T-cell (primary cell): ENCODE measurements around the gene RUFY4. TPM values are rescaled to one million over a fixed set of nuclear protein-coding genes. Genes with fewer than 3 reads are reported as not detected.
A peak's percentile ranks its signal among the peaks of the same experiment; 100 is the strongest.
"Not testable (repeated sequence)": the region's sequence is repeated elsewhere in the genome, so short reads cannot be mapped to it uniquely, and the experiment has no call there.

Experiments used
- ATAC-seq, 4 experiments: fragments of 200-7000 bp in 3 of 4; fragments of 150-1000 bp in 1 of 4; cut with Tn5 transposase; replicated peaks in 1 of 4; 1 replicate in 3 of 4; 2 replicates in 1 of 4; pipeline ENCODE4 v1.10.0; 2021; ENCODE audit warnings: moderate library complexity in 3 of 4, mild to moderate bottlenecking in 2 of 4, moderate number of reproducible peaks in 1 of 4
- CTCF ChIA-PET, 2 donors: fragments of 300-600 bp; sonication (Branson Sonifier 250); formaldehyde crosslinking; loops; one replicate each; lab custom pipeline; 2022; ENCODE audit warnings: antibody characterized with exemption in 2 of 2; lab: Charles Lee
- POLR2A ChIA-PET, 2 donors: fragments of 300-600 bp; sonication (Branson Sonifier 250); formaldehyde crosslinking; loops; one replicate each; lab custom pipeline; 2022; ENCODE audit warnings: antibody characterized with exemption in 2 of 2; lab: Charles Lee
- DNase-seq, 35 experiments: peaks; one replicate each; pipeline versions ENCODE4 v3.0.0 to v3.0.0-alpha.2; 2013 to 2023
- H3K27ac ChIP-seq: one replicate; pipeline ENCODE4 v1.5.1; 2013; ENCODE audit warnings: low read length
- H3K27me3 ChIP-seq, 2 experiments: replicated peaks in 1 of 2; 1 replicate in 1 of 2; 2 replicates in 1 of 2; pipeline versions ENCODE4 v1.6.1 to v1.7.0; 2013; ENCODE audit warnings: low read length in 1 of 2, mixed read lengths in 1 of 2; ENCODE audit not compliant: control insufficient read depth in 2 of 2, insufficient read depth in 2 of 2; ENCODE audit errors: extremely low read depth in 1 of 2
- H3K36me3 ChIP-seq, 2 donors: 1 replicate in 1 of 2; 2 replicates in 1 of 2; pipeline versions ENCODE4 v1.6.1 to v1.7.0; 2013; ENCODE audit warnings: low read length in 1 of 2; ENCODE audit not compliant: control insufficient read depth in 2 of 2, insufficient read depth in 1 of 2; ENCODE audit errors: extremely low read depth in 1 of 2
- H3K4me1 ChIP-seq, 2 experiments: 1 replicate in 1 of 2; 2 replicates in 1 of 2; pipeline versions ENCODE4 v1.6.1 to v1.7.0; 2013; ENCODE audit warnings: low read length in 2 of 2, mixed read lengths in 1 of 2; ENCODE audit not compliant: insufficient read depth in 2 of 2, control insufficient read depth in 1 of 2; ENCODE audit errors: extremely low read depth in 1 of 2
- H3K4me3 ChIP-seq, 2 donors: 1 replicate in 1 of 2; 2 replicates in 1 of 2; pipeline versions ENCODE4 v1.5.1 to v1.7.0; 2013; ENCODE audit warnings: mild to moderate bottlenecking in 2 of 2, low read length in 1 of 2, moderate library complexity in 1 of 2; ENCODE audit not compliant: control insufficient read depth in 1 of 2; ENCODE audit errors: extremely low read depth in 1 of 2
- H3K9me3 ChIP-seq: 2 replicates; pipeline ENCODE4 v1.7.0; 2013
- H3K27ac Mint-ChIP-seq, 2 donors: one replicate each; pipeline ENCODE4 v1.8.0; 2020 to 2021; ENCODE audit warnings: mild to moderate bottlenecking in 2 of 2, mixed read lengths in 2 of 2
- H3K27me3 Mint-ChIP-seq, 2 donors: one replicate each; pipeline ENCODE4 v1.8.0; 2021 to 2022; ENCODE audit warnings: mixed read lengths in 2 of 2
- H3K36me3 Mint-ChIP-seq: one replicate; pipeline ENCODE4 v1.8.0; 2021; ENCODE audit warnings: mixed read lengths
- H3K4me1 Mint-ChIP-seq, 3 donors: one replicate each; pipeline ENCODE4 v1.8.0; 2020 to 2022; ENCODE audit warnings: mixed read lengths in 3 of 3, mild to moderate bottlenecking in 1 of 3
- H3K4me3 Mint-ChIP-seq, 3 donors: one replicate each; pipeline ENCODE4 v1.8.0; 2020 to 2022; ENCODE audit warnings: mild to moderate bottlenecking in 3 of 3, mixed read lengths in 3 of 3, moderate library complexity in 3 of 3
- H3K9me3 Mint-ChIP-seq, 3 donors: one replicate each; pipeline ENCODE4 v1.8.0; 2020 to 2022; ENCODE audit warnings: mixed read lengths in 3 of 3
- WGBS: methylation state at CpG from one replicate; pipeline ENCODE4 v1.1.5; 2013; ENCODE audit warnings: missing lambda C conversion rate; ENCODE audit not compliant: insufficient coverage; 5-methylcytosine and 5-hydroxymethylcytosine counted together
- total RNA-seq, 35 experiments: library from RNA in 6 of 35; stranded (reverse) in 6 of 35; fragments of 120-200 nt in 1 of 35; gene quantifications; one replicate each; pipeline versions ENCODE4 v1.2.1 to v1.2.4 and lab custom pipeline; 2013 to 2026

Gene RUFY4
- total RNA-seq, 5 donors from 2014 or later (not counting 1 experiment from before 2014, with no cell fraction given) = 0.18 to 1.0 (median 0.65) TPM

DNA sequence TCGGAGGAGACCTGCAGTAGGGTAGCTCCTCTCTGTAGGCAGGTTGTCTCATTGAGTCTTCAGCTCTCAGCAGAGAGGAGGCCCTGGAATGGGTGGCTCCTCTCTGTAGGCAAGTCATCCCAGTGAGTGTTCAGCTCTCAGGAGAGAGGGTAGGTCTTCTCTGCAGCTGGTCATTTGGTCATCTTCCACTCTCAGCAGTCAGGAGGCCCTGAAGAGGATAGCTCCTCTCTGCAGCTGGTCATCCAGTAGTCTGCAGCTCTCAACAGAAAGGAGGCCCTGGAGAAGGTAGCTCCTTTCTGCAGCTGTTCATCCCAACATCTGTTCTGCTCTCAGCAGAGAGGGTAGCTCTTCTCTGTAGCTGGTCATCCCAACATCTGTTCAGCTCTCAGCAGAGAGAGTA lies 26.0 kb upstream of the RUFY4 start:
- Mint-ChIP-seq H3K36me3 (no peaks in the 10 kb centered on the region), H3K9me3 (no peaks in the 10 kb centered on the region), H3K27me3 (peaks cover 25 to 32% of the 10 kb centered on the region in 2 donors), H3K4me1 (peaks cover 6 to 14% (median 13%) of the 10 kb centered on the region in 3 donors), H3K27ac (no peak overlapping the region), H3K4me3 (no peak overlapping the region)
- no peak overlapping the region for H3K4me3 ChIP-seq
- no peak for ATAC-seq
- H3K4me1 ChIP-seq = no peaks in the 10 kb centered on the region
- H3K27ac ChIP-seq = no peak overlapping the region
- 89% methylated on average over 1 of the region's 1 CpG for WGBS
- CTCF ChIA-PET = interaction anchor here in 1 of 2 donors (0.6 to 0.8 kb wide), 2 partner anchors 9 to 10 kb away, joined by 3 to 4 read pairs; no protein-coding TSS in a partner anchor
- H3K9me3 ChIP-seq = no peaks in the 10 kb centered on the region
- H3K36me3 ChIP-seq = no peaks in the 10 kb centered on the region
- no peak for DNase-seq
- H3K27me3 ChIP-seq = peaks cover 0 to 17% of the 10 kb centered on the region in 2 experiments
- POLR2A ChIA-PET = no interaction called here

GRCh38 chr2:218043701-218044109 lies 25.3 kb upstream of the RUFY4 start:
- H3K27ac ChIP-seq = no peak overlapping the region
- H3K36me3 ChIP-seq = no peaks in the 10 kb centered on the region
- peaks cover 26 to 36% of the 10 kb centered on the region in 2 donors for H3K27me3 Mint-ChIP-seq
- no peaks in the 10 kb centered on the region for H3K36me3 Mint-ChIP-seq
- H3K4me1 ChIP-seq = no peaks in the 10 kb centered on the region
- H3K4me3 ChIP-seq = no peak overlapping the region
- H3K9me3 Mint-ChIP-seq = peaks cover 0 to under 1% (median under 1%) of the 10 kb centered on the region in 3 donors
- H3K4me3 Mint-ChIP-seq = no peak overlapping the region
- DNase-seq (peak in 1 of 35 experiments; percentile 6), ATAC-seq (no peak)
- H3K9me3 ChIP-seq = no peaks in the 10 kb centered on the region
- H3K27ac Mint-ChIP-seq = no peak overlapping the region
- CTCF ChIA-PET = no interaction called here
- POLR2A ChIA-PET = interaction anchor here in 1 of 2 donors (0.6 kb wide), 1 partner anchor 115 kb away, joined by 4 read pairs; no protein-coding TSS in a partner anchor
- 84% methylated on average over 5 of the region's 5 CpGs for WGBS
- H3K27me3 ChIP-seq = peaks cover 0 to 17% of the 10 kb centered on the region in 2 experiments
- H3K4me1 Mint-ChIP-seq = peaks cover 6 to 13% (median 12%) of the 10 kb centered on the region in 3 donors

DNA sequence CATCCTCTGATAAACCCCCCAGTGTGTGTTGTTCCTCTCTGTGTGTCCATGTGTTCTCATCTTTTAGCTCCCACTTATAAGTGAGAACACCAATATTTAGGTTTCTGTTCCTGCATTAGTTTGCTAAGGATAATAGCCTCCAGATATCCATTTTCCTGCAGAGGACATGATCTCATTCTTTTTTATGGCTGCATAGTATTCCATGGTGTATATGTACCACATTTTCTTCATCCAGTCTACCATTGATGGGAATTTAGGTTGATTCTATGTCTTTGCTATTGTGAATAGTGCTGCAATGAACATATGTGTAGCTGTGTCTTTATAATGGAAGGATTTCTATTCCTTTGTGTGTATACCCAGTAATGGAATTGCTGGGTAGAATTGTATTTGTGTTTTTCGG lies 24.5 kb upstream of the RUFY4 start:
- CTCF ChIA-PET, H3K27ac ChIP-seq, H3K9me3 ChIP-seq: not testable (repeated sequence)

GRCh38 chr2:218046238-218046637 lies 22.8 kb upstream of the RUFY4 start:
- H3K27ac Mint-ChIP-seq = no peak overlapping the region
- ATAC-seq = no peak

More for the DNA sequence above, 24.5 kb upstream of the RUFY4 start:
- H3K27me3 Mint-ChIP-seq = peaks cover 25 to 30% of the 10 kb centered on the region in 2 donors
- no CpG with 5 or more reads among the region's 1 CpG for WGBS
- not testable (repeated sequence) for ATAC-seq, H3K4me1 Mint-ChIP-seq, H3K27ac Mint-ChIP-seq, H3K4me3 Mint-ChIP-seq, H3K4me1 ChIP-seq, H3K9me3 Mint-ChIP-seq, H3K4me3 ChIP-seq, H3K36me3 Mint-ChIP-seq, DNase-seq, H3K36me3 ChIP-seq
- POLR2A ChIA-PET = interaction anchor here in 1 of 2 donors (0.6 kb wide), 1 partner anchor 116 kb away, joined by 4 read pairs; no protein-coding TSS in a partner anchor
- H3K27me3 ChIP-seq = peaks cover 0 to 15% of the 10 kb centered on the region in 2 experiments

DNA sequence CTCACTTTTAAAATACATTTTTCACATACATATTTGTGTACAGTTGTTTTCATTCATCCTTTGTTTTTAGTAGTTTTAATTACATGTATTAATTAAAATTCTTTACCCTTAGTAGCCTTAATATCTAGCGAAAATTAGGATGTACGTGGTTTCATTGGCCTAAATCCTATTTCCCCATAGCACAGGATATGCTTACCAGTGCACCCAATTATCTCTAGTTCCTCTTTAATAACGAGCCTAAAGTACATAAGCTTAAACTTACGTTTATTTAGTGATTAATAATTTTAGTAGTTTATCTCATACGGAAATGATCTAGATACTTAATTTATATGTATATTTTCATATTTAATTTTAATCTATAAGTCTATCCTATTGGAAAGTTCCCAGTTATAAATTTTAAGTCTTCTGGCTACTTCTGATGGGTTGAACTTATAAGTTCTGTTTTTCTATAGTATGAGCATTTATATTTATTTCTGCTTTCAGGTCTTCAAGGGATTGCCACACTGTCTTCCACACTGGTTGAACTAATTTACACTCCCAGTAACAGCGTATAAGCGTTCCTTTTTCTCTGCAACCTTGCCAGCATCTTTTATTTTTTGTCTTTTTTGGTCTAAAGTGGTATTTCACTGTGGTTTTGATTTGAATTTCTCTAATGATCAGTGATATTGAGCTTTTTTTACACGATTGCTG lies 21.4 kb upstream of the RUFY4 start:
- no peaks in the 10 kb centered on the region for H3K9me3 ChIP-seq
- no peak overlapping the region for H3K4me3 ChIP-seq
- no peak overlapping the region for H3K27ac ChIP-seq
- ATAC-seq = no peak
- no peak for DNase-seq
- H3K4me1 ChIP-seq = no peaks in the 10 kb centered on the region
- H3K27ac Mint-ChIP-seq = no peak overlapping the region
- peaks cover 13 to 18% (median 13%) of the 10 kb centered on the region in 3 donors for H3K9me3 Mint-ChIP-seq
- peaks cover 0 to 17% of the 10 kb centered on the region in 2 experiments for H3K27me3 ChIP-seq
- ChIA-PET POLR2A (interaction anchor here in 1 of 2 donors (0.5 kb wide), 1 partner anchor 256 kb away, joined by 4 read pairs; no protein-coding TSS in a partner anchor), CTCF (interaction anchor here in 1 of 2 donors (0.6 kb wide), 1 partner anchor 206 kb away, joined by 5 read pairs; no protein-coding TSS in a partner anchor)
- H3K4me1 Mint-ChIP-seq = no peaks in the 10 kb centered on the region
- H3K27me3 Mint-ChIP-seq = peaks cover 16 to 24% of the 10 kb centered on the region in 2 donors
- H3K4me3 Mint-ChIP-seq = no peak overlapping the region
- no peaks in the 10 kb centered on the region for H3K36me3 ChIP-seq
- H3K36me3 Mint-ChIP-seq = peaks cover 3% of the 10 kb centered on the region
- 50% methylated on average over 1 of the region's 8 CpGs for WGBS

More at GRCh38 chr2:218046238-218046637, 22.8 kb upstream of the RUFY4 start:
- Mint-ChIP-seq H3K9me3 (peaks cover 8 to 18% (median 13%) of the 10 kb centered on the region in 3 donors), H3K27me3 (peaks cover 16 to 29% of the 10 kb centered on the region in 2 donors), H3K4me3 (no peak overlapping the region), H3K4me1 (peaks cover 1 to 5% (median 4%) of the 10 kb centered on the region in 3 donors), H3K36me3 (no peaks in the 10 kb centered on the region)
- Histone ChIP-seq H3K9me3 (no peaks in the 10 kb centered on the region), H3K27ac (no peak overlapping the region), H3K4me1 (no peaks in the 10 kb centered on the region), H3K4me3 (no peak overlapping the region), H3K27me3 (peaks cover 0 to 17% of the 10 kb centered on the region in 2 experiments), H3K36me3 (no peaks in the 10 kb centered on the region)
- CTCF ChIA-PET = no interaction called here
- POLR2A ChIA-PET = no interaction called here
- WGBS = 85% methylated on average over 3 of the region's 4 CpGs
- no peak for DNase-seq

DNA sequence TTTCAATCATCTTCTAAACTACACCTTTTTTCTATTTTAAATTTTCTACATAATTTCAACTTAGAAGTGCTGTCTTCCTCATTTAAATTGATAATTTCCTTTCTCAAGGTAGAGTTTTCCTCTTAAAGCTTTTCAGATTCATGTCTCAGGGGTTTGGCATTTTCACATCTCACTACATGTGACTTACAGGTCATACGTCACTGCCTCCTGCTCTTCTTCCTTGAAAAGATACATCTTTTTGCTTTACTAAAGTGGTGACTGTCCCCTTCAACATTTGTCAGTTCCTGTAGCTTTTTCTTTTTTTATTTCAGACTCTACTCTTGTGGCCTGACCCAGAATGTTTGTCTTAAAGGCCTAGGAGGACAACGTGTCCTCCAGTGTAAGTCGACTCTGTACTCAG lies 17.1 kb upstream of the RUFY4 start:
- H3K4me3 Mint-ChIP-seq = no peak overlapping the region
- CTCF ChIA-PET = no interaction called here
- Histone ChIP-seq H3K36me3 (no peaks in the 10 kb centered on the region), H3K4me1 (no peaks in the 10 kb centered on the region), H3K4me3 (no peak overlapping the region), H3K27me3 (peaks cover 0 to 13% of the 10 kb centered on the region in 2 experiments), H3K27ac (no peak overlapping the region), H3K9me3 (no peaks in the 10 kb centered on the region)
- H3K27ac Mint-ChIP-seq = no peak overlapping the region
- WGBS = 86% methylated on average over 1 of the region's 3 CpGs
- no peak for DNase-seq
- ATAC-seq = no peak
- POLR2A ChIA-PET = no interaction called here
- H3K36me3 Mint-ChIP-seq = peaks cover 3% of the 10 kb centered on the region
- peaks cover 13 to 18% (median 13%) of the 10 kb centered on the region in 3 donors for H3K9me3 Mint-ChIP-seq
- H3K27me3 Mint-ChIP-seq = peaks cover 26 to 30% of the 10 kb centered on the region in 2 donors
- H3K4me1 Mint-ChIP-seq = no peaks in the 10 kb centered on the region
